NB4 (cell line): ENCODE results near the gene LPAR5.
"Not testable (repeated sequence)": the region's sequence is repeated elsewhere in the genome, so short reads cannot be mapped to it uniquely, and the experiment has no call there.

Source experiments
- MYC ChIP-seq: IDR thresholded peaks from 2 replicates; pipeline ENCODE4 v1.6.1; 2011; ENCODE audit warnings: low read depth, low read length
- POLR2A ChIP-seq: IDR thresholded peaks from 2 replicates; pipeline ENCODE4 v1.6.1; 2011; ENCODE audit warnings: mild to moderate bottlenecking; ENCODE audit not compliant: insufficient read length; ENCODE audit errors: extremely low read depth
- TF ChIP-seq, protein P1 (sequence below): IDR thresholded peaks from one replicate; pipeline ENCODE4 v1.5.1; 2012; ENCODE audit warnings: low read depth, low read length
- TF ChIP-seq, protein P2 (sequence below): IDR thresholded peaks from 2 replicates; pipeline ENCODE4 v1.6.1; 2011; ENCODE audit warnings: low read depth, low read length

DNA sequence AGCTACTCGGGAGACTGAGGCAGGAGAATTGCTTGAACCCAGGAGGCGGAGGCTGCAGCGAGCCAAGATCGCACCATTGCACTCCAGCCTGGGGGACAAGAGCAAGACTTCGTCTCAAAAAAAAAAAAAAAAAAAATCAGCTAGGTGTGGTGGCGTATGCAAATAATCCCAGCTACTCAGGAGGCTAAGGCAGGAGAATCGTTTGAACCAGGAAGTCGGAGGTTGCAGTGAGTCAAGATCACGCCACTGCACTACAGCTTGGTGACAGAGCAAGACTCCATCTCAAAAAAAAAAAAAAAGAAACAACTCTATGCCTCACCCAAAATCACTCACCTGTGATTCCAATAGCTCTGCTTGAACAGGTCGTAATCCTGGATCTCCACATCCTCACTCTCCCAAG is 40.1 kb downstream of the LPAR5 start:
- TF ChIP-seq POLR2A, MYC: not testable (repeated sequence)
- TF ChIP-seq, protein P1, sequence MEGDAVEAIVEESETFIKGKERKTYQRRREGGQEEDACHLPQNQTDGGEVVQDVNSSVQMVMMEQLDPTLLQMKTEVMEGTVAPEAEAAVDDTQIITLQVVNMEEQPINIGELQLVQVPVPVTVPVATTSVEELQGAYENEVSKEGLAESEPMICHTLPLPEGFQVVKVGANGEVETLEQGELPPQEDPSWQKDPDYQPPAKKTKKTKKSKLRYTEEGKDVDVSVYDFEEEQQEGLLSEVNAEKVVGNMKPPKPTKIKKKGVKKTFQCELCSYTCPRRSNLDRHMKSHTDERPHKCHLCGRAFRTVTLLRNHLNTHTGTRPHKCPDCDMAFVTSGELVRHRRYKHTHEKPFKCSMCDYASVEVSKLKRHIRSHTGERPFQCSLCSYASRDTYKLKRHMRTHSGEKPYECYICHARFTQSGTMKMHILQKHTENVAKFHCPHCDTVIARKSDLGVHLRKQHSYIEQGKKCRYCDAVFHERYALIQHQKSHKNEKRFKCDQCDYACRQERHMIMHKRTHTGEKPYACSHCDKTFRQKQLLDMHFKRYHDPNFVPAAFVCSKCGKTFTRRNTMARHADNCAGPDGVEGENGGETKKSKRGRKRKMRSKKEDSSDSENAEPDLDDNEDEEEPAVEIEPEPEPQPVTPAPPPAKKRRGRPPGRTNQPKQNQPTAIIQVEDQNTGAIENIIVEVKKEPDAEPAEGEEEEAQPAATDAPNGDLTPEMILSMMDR, result not testable (repeated sequence)
- TF ChIP-seq, protein P2, sequence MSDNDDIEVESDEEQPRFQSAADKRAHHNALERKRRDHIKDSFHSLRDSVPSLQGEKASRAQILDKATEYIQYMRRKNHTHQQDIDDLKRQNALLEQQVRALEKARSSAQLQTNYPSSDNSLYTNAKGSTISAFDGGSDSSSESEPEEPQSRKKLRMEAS, result not testable (repeated sequence)
